ENCODE measurements around the gene TANGO6. TPM values are rescaled to one million over a fixed set of nuclear protein-coding genes. Genes with fewer than 3 reads are reported as not detected.

Gene TANGO6
- total RNA-seq, 1 donor from 2014 or later: 13.7 TPM

DNA sequence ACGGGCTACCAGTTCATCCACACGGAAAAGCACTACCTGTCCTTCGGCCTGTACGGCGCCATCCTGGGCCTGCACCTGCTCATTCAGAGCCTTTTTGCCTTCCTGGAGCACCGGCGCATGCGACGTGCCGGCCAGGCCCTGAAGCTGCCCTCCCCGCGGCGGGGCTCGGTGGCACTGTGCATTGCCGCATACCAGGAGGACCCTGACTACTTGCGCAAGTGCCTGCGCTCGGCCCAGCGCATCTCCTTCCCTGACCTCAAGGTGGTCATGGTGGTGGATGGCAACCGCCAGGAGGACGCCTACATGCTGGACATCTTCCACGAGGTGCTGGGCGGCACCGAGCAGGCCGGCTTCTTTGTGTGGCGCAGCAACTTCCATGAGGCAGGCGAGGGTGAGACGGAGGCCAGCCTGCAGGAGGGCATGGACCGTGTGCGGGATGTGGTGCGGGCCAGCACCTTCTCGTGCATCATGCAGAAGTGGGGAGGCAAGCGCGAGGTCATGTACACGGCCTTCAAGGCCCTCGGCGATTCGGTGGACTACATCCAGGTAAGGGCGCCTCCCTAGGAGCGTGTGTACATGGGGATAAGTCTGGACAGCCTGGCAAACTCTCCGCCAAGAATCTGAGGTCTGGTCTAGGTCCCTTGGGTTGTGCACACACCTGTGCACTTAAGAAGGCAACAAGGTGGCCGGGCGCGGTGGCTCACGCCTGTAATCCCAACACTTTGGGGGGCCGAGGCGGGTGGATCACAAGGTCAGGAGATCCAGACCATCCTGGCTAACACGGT is 266.3 kb downstream of the TANGO6 start:
- Histone ChIP-seq H3K27me3 (ENCODE audit: control insufficient read depth, insufficient read depth, low read length) (no peaks in the 10 kb centered on the region), H3K4me3 (ENCODE audit: low read depth, low read length) (no peak overlapping the region), H3K36me3 (ENCODE audit: control insufficient read depth, insufficient read depth, low read length) (peaks cover 37% of the 10 kb centered on the region)
- FAIRE-seq (no peak), DNase-seq (ENCODE audit: low read depth) (no peak)
- TF ChIP-seq, protein P1, sequence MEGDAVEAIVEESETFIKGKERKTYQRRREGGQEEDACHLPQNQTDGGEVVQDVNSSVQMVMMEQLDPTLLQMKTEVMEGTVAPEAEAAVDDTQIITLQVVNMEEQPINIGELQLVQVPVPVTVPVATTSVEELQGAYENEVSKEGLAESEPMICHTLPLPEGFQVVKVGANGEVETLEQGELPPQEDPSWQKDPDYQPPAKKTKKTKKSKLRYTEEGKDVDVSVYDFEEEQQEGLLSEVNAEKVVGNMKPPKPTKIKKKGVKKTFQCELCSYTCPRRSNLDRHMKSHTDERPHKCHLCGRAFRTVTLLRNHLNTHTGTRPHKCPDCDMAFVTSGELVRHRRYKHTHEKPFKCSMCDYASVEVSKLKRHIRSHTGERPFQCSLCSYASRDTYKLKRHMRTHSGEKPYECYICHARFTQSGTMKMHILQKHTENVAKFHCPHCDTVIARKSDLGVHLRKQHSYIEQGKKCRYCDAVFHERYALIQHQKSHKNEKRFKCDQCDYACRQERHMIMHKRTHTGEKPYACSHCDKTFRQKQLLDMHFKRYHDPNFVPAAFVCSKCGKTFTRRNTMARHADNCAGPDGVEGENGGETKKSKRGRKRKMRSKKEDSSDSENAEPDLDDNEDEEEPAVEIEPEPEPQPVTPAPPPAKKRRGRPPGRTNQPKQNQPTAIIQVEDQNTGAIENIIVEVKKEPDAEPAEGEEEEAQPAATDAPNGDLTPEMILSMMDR (IDR thresholded peaks at IDR 0.05; ENCODE audit: insufficient read depth, low read length, severe bottlenecking): no peak

DNA sequence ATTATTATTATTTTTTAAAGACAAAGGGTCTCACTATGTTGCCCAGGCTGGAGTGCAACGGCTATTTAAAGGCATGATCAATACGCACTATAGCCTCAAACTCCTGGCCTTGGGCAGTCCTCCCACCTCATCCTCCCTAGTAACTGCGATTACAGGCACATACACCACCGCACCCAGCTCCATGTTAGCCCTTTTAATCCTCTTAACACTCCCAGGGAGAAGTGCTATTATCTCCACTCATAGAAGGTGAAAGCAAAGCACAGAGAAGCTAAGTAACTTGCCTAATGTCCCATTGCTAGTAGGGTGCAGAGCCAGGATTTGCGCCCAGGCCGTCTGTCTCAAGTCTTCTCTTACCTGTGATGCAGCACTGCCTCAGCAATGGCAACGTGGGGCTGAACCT is 267.1 kb downstream of the TANGO6 start:
- H3K27me3 ChIP-seq (ENCODE audit: control insufficient read depth, insufficient read depth, low read length): no peaks in the 10 kb centered on the region
- no peak for FAIRE-seq
- TF ChIP-seq, protein P1 (IDR thresholded peaks at IDR 0.05; ENCODE audit: insufficient read depth, low read length, severe bottlenecking): no peak
- peaks cover 43% of the 10 kb centered on the region for H3K36me3 ChIP-seq (ENCODE audit: control insufficient read depth, insufficient read depth, low read length)
- no peak overlapping the region for H3K4me3 ChIP-seq (ENCODE audit: low read depth, low read length)
- DNase-seq (ENCODE audit: low read depth): no peak

DNA sequence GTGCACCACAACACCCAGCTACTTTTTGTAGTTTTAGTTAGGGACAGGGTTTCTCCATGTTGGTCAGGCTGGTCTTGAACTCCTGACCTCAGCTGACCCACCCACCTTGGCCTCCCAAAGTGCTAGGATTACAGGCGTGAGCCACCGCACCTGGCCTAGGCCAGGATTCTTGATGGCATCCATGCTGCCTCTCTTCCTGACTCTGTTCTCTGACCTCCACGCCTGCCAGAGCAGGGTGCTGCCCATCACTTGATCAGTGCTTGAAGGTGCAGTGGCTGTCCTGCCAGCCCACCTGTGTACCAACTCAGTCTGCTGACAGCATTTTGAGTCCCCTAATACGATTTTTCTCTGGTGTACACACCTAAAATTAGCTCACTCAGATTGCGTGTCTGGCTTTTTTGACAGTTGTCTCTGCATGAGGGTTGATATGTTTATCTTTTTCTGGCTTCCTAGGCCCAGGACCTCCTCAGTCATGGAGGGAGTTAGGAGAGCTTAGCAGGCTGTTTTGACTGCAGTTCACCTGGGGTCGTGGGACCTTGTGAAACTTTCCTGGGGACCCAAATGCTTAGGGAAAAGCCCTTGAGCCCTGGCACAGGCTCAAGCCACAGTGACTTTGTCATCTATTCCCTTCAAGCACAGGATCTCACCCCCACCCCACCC is 268.0 kb downstream of the TANGO6 start:
- FAIRE-seq: no peak
- no peak for DNase-seq (ENCODE audit: low read depth)
- H3K36me3 ChIP-seq (ENCODE audit: control insufficient read depth, insufficient read depth, low read length): peaks cover 45% of the 10 kb centered on the region

DNA sequence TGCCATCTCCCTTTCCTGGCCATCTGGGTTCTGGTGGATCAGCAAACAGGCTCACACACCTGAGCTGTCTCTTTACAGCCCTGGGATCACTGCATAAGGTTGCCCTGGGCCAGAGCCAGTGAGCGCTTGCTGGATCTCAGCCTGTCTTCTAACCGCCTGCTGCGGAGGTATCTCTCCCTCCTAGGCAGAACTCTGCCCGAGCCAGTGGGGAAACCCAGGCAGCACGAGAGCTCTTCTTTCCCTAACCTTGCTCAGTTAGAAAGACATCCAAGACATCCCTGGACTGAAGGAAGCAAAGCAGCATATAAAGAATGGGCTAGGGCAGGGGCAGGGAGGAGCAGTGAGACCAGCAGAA is 268.5 kb downstream of the TANGO6 start:
- Histone ChIP-seq H3K36me3 (ENCODE audit: control insufficient read depth, insufficient read depth, low read length) (peaks cover 45% of the 10 kb centered on the region), H3K4me3 (ENCODE audit: low read depth, low read length) (no peak overlapping the region), H3K27me3 (ENCODE audit: control insufficient read depth, insufficient read depth, low read length) (no peaks in the 10 kb centered on the region)
- FAIRE-seq (no peak), DNase-seq (ENCODE audit: low read depth) (no peak)
- TF ChIP-seq, protein P1 (IDR thresholded peaks at IDR 0.05; ENCODE audit: insufficient read depth, low read length, severe bottlenecking): no peak

More for the DNA sequence above, 268.0 kb downstream of the TANGO6 start:
- Histone ChIP-seq H3K4me3 (ENCODE audit: low read depth, low read length) (no peak overlapping the region), H3K27me3 (ENCODE audit: control insufficient read depth, insufficient read depth, low read length) (no peaks in the 10 kb centered on the region)
- TF ChIP-seq, protein P1 (IDR thresholded peaks at IDR 0.05; ENCODE audit: insufficient read depth, low read length, severe bottlenecking): no peak

DNA sequence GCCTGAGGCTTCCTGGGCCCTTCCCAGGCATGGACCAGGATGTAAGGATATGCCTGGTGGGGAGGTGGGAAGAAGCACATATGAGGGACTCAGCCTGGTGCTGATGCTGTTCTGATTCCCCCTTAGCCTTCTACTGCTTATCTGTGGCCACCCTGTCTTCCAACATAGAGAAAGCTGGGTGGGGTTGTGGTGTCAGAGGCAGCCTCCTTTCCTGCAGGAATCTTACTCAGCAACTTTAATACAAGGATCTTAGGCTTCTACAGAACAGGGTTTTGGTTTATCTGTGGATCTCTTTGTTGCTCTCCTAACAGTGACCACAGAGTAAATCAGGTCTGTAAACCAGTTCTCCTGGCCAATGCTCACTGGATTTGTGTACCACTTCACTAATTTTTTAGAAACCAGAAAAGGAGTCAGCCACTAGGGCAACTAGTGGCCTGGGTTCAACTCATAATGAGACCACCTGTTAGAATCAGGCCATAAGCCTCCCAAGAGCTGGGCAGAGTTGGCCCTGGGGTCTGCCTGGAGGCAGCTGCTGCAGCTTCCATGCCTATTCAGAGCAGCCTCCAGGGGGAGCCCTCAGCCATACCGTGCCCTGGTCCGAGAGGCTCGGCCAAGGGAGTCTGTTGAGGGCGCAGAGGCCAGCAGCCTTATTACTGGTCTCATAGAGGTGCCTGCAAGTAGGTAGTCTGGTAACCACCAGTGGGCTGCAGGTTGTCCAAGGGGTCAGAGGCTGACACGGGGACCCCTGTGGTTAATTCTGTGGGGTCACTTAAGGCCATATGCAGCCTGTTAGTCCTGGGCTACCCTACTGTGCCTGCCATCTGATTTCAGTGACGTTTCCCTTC is 269.2 kb downstream of the TANGO6 start:
- Histone ChIP-seq H3K27me3 (ENCODE audit: control insufficient read depth, insufficient read depth, low read length) (no peaks in the 10 kb centered on the region), H3K4me3 (ENCODE audit: low read depth, low read length) (no peak overlapping the region), H3K36me3 (ENCODE audit: control insufficient read depth, insufficient read depth, low read length) (peaks cover 45% of the 10 kb centered on the region)
- TF ChIP-seq, protein P1 (IDR thresholded peaks at IDR 0.05; ENCODE audit: insufficient read depth, low read length, severe bottlenecking): peak; percentile 86
- DNase-seq (ENCODE audit: low read depth) (no peak), FAIRE-seq (peak; percentile 7)

All from bronchial epithelial cell (primary cell).